ENCODE data around the gene FAU.

FAU gene

GRCh38 chr11:65121865-65122696 is at the start of gene FAU, which contains the start of gene MRPL49:
TSS of gene FAU (minus strand) at chr11:65122134. CDS start at chr11:65121813, 321 bp downstream.
TSS of gene MRPL49 (plus strand) at chr11:65122321. CDS start at chr11:65122347, 26 bp downstream.
- Histone ChIP-seq H3K4me3 (ENCODE audit: low read length) (peak within 1 kb of the TSS; percentile 100), H3K9ac (ENCODE audit: low read length) (peak within 1 kb of the TSS; percentile 97), H3K9me3 (ENCODE audit: control insufficient read depth, low read depth, low read length) (no peaks in the 10 kb centered on the region), H3K27me3 (ENCODE audit: control insufficient read depth, insufficient read depth, low read length) (no peaks in the 10 kb centered on the region), H3K36me3 (ENCODE audit: control insufficient read depth, low read depth, low read length) (peaks cover 51% of the 10 kb centered on the region), H3K27ac (ENCODE audit: low read length) (peak within 1 kb of the TSS; percentile 94), H3K4me1 (ENCODE audit: control insufficient read depth, low read depth, low read length) (peaks cover 6% of the 10 kb centered on the region)

GRCh38 chr11:65170058-65170534 is 48.2 kb upstream of the FAU start, which contains the start of gene SPDYC:
TSS of gene SPDYC (plus strand) at chr11:65170233. CDS start at chr11:65171358, 1,125 bp downstream.
- Histone ChIP-seq H3K4me3 (ENCODE audit: low read length) (no peak within 1 kb of the TSS), H3K9ac (ENCODE audit: low read length) (no peak within 1 kb of the TSS)

GRCh38 chr11:65169164-65169641 is 47.3 kb upstream of the FAU start:
- no peaks in the 10 kb centered on the region for H3K4me1 ChIP-seq (ENCODE audit: control insufficient read depth, low read depth, low read length)
- no peak overlapping the region for H3K9ac ChIP-seq (ENCODE audit: low read length)
- no peaks in the 10 kb centered on the region for H3K9me3 ChIP-seq (ENCODE audit: control insufficient read depth, low read depth, low read length)
- no peaks in the 10 kb centered on the region for H3K36me3 ChIP-seq (ENCODE audit: control insufficient read depth, low read depth, low read length)
- no peak overlapping the region for H3K4me3 ChIP-seq (ENCODE audit: low read length)
- no peak overlapping the region for H3K27ac ChIP-seq (ENCODE audit: low read length)
- no peaks in the 10 kb centered on the region for H3K27me3 ChIP-seq (ENCODE audit: control insufficient read depth, insufficient read depth, low read length)

More at GRCh38 chr11:65170058-65170534, 48.2 kb upstream of the FAU start, which contains the start of gene SPDYC:
- H3K4me1 ChIP-seq (ENCODE audit: control insufficient read depth, low read depth, low read length) = no peaks in the 10 kb centered on the region
- H3K36me3 ChIP-seq (ENCODE audit: control insufficient read depth, low read depth, low read length) = no peaks in the 10 kb centered on the region
- H3K27ac ChIP-seq (ENCODE audit: low read length) = no peak within 1 kb of the TSS
- H3K9me3 ChIP-seq (ENCODE audit: control insufficient read depth, low read depth, low read length) = no peaks in the 10 kb centered on the region
- no peaks in the 10 kb centered on the region for H3K27me3 ChIP-seq (ENCODE audit: control insufficient read depth, insufficient read depth, low read length)

GRCh38 chr11:65167656-65168055 is 45.7 kb upstream of the FAU start:
- Histone ChIP-seq H3K36me3 (ENCODE audit: control insufficient read depth, low read depth, low read length) (no peaks in the 10 kb centered on the region), H3K27me3 (ENCODE audit: control insufficient read depth, insufficient read depth, low read length) (no peaks in the 10 kb centered on the region), H3K9ac (ENCODE audit: low read length) (no peak overlapping the region), H3K9me3 (ENCODE audit: control insufficient read depth, low read depth, low read length) (no peaks in the 10 kb centered on the region), H3K27ac (ENCODE audit: low read length) (no peak overlapping the region), H3K4me1 (ENCODE audit: control insufficient read depth, low read depth, low read length) (no peaks in the 10 kb centered on the region), H3K4me3 (ENCODE audit: low read length) (no peak overlapping the region)

- no peak overlapping the region for H3K9ac ChIP-seq (ENCODE audit: low read length)
- no peaks in the 10 kb centered on the region for H3K4me1 ChIP-seq (ENCODE audit: control insufficient read depth, low read depth, low read length)
- no peaks in the 10 kb centered on the region for H3K27me3 ChIP-seq (ENCODE audit: control insufficient read depth, insufficient read depth, low read length)
- no peak overlapping the region for H3K27ac ChIP-seq (ENCODE audit: low read length)
- no peaks in the 10 kb centered on the region for H3K9me3 ChIP-seq (ENCODE audit: control insufficient read depth, low read depth, low read length)
- H3K36me3 ChIP-seq (ENCODE audit: control insufficient read depth, low read depth, low read length) = no peaks in the 10 kb centered on the region
- no peak overlapping the region for H3K4me3 ChIP-seq (ENCODE audit: low read length)
These were observed 45.0 kb upstream of the FAU start for GRCh38 chr11:65166893-65167292.

GRCh38 chr11:65165410-65166317 is 43.7 kb upstream of the FAU start:
- no peaks in the 10 kb centered on the region for H3K36me3 ChIP-seq (ENCODE audit: control insufficient read depth, low read depth, low read length)
- no peaks in the 10 kb centered on the region for H3K9me3 ChIP-seq (ENCODE audit: control insufficient read depth, low read depth, low read length)
- no peaks in the 10 kb centered on the region for H3K27me3 ChIP-seq (ENCODE audit: control insufficient read depth, insufficient read depth, low read length)
- no peak overlapping the region for H3K27ac ChIP-seq (ENCODE audit: low read length)
- H3K4me1 ChIP-seq (ENCODE audit: control insufficient read depth, low read depth, low read length) = no peaks in the 10 kb centered on the region
- H3K9ac ChIP-seq (ENCODE audit: low read length) = no peak overlapping the region
- H3K4me3 ChIP-seq (ENCODE audit: low read length) = no peak overlapping the region

GRCh38 chr11:65163684-65164083 is 41.8 kb upstream of the FAU start:
- Histone ChIP-seq H3K9me3 (ENCODE audit: control insufficient read depth, low read depth, low read length) (no peaks in the 10 kb centered on the region), H3K36me3 (ENCODE audit: control insufficient read depth, low read depth, low read length) (no peaks in the 10 kb centered on the region), H3K27me3 (ENCODE audit: control insufficient read depth, insufficient read depth, low read length) (no peaks in the 10 kb centered on the region), H3K4me1 (ENCODE audit: control insufficient read depth, low read depth, low read length) (no peaks in the 10 kb centered on the region), H3K9ac (ENCODE audit: low read length) (no peak overlapping the region), H3K4me3 (ENCODE audit: low read length) (no peak overlapping the region), H3K27ac (ENCODE audit: low read length) (no peak overlapping the region)

GRCh38 chr11:65160643-65161042 is 38.7 kb upstream of the FAU start:
- Histone ChIP-seq H3K27me3 (ENCODE audit: control insufficient read depth, insufficient read depth, low read length) (no peaks in the 10 kb centered on the region), H3K4me3 (ENCODE audit: low read length) (no peak overlapping the region), H3K9ac (ENCODE audit: low read length) (no peak overlapping the region), H3K27ac (ENCODE audit: low read length) (no peak overlapping the region), H3K36me3 (ENCODE audit: control insufficient read depth, low read depth, low read length) (no peaks in the 10 kb centered on the region), H3K9me3 (ENCODE audit: control insufficient read depth, low read depth, low read length) (no peaks in the 10 kb centered on the region), H3K4me1 (ENCODE audit: control insufficient read depth, low read depth, low read length) (no peaks in the 10 kb centered on the region)

GRCh38 chr11:65159012-65159411 is 37.1 kb upstream of the FAU start:
- no peak overlapping the region for H3K27ac ChIP-seq (ENCODE audit: low read length)
- H3K4me3 ChIP-seq (ENCODE audit: low read length) = no peak overlapping the region
- no peaks in the 10 kb centered on the region for H3K4me1 ChIP-seq (ENCODE audit: control insufficient read depth, low read depth, low read length)
- no peaks in the 10 kb centered on the region for H3K27me3 ChIP-seq (ENCODE audit: control insufficient read depth, insufficient read depth, low read length)
- H3K36me3 ChIP-seq (ENCODE audit: control insufficient read depth, low read depth, low read length) = no peaks in the 10 kb centered on the region
- H3K9ac ChIP-seq (ENCODE audit: low read length) = no peak overlapping the region
- H3K9me3 ChIP-seq (ENCODE audit: control insufficient read depth, low read depth, low read length) = no peaks in the 10 kb centered on the region

GRCh38 chr11:65157336-65157735 is 35.4 kb upstream of the FAU start:
- no peaks in the 10 kb centered on the region for H3K9me3 ChIP-seq (ENCODE audit: control insufficient read depth, low read depth, low read length)
- H3K27ac ChIP-seq (ENCODE audit: low read length) = no peak overlapping the region
- no peak overlapping the region for H3K9ac ChIP-seq (ENCODE audit: low read length)

GRCh38 chr11:65156926-65157325 is 35.0 kb upstream of the FAU start:
- Histone ChIP-seq H3K4me1 (ENCODE audit: control insufficient read depth, low read depth, low read length) (no peaks in the 10 kb centered on the region), H3K36me3 (ENCODE audit: control insufficient read depth, low read depth, low read length) (no peaks in the 10 kb centered on the region), H3K4me3 (ENCODE audit: low read length) (no peak overlapping the region), H3K27me3 (ENCODE audit: control insufficient read depth, insufficient read depth, low read length) (peaks cover 4% of the 10 kb centered on the region), H3K9ac (ENCODE audit: low read length) (no peak overlapping the region), H3K27ac (ENCODE audit: low read length) (no peak overlapping the region), H3K9me3 (ENCODE audit: control insufficient read depth, low read depth, low read length) (no peaks in the 10 kb centered on the region)

More at GRCh38 chr11:65157336-65157735, 35.4 kb upstream of the FAU start:
- Histone ChIP-seq H3K36me3 (ENCODE audit: control insufficient read depth, low read depth, low read length) (no peaks in the 10 kb centered on the region), H3K4me3 (ENCODE audit: low read length) (no peak overlapping the region), H3K4me1 (ENCODE audit: control insufficient read depth, low read depth, low read length) (no peaks in the 10 kb centered on the region), H3K27me3 (ENCODE audit: control insufficient read depth, insufficient read depth, low read length) (no peaks in the 10 kb centered on the region)

All from iPS-18a (cell line).